HG03280 (cell line): ENCODE data around the gene HSPB9.
A peak's percentile ranks its signal among the peaks of the same experiment; 100 is the strongest.

Experiments
- ATAC-seq: cut with Tn5 transposase; IDR thresholded peaks from one replicate; pipeline ENCODE4 v1.9.1; 2021; ENCODE audit warnings: mild to moderate bottlenecking, moderate library complexity; ENCODE audit not compliant: unreplicated experiment

HSPB9 gene

GRCh38 chr17:42118126-42118510, 4.5 kb upstream of the HSPB9 start:
- no peak for ATAC-seq

- ATAC-seq, result no peak
These were observed 4.1 kb upstream of the HSPB9 start for GRCh38 chr17:42118545-42118944.

GRCh38 chr17:42119301-42119700, 3.3 kb upstream of the HSPB9 start:
- no peak for ATAC-seq

- no peak for ATAC-seq
These were observed 2.3 kb upstream of the HSPB9 start for GRCh38 chr17:42120161-42120769.

- peak; percentile 78 for ATAC-seq
These were observed 1.5 kb upstream of the HSPB9 start, which contains the start of gene KAT2A for GRCh38 chr17:42120770-42121769. KAT2A (minus strand) TSS chr17:42121367; CDS start chr17:42121304, 63 bp downstream.

GRCh38 chr17:42124256-42124655, 1.7 kb downstream of the HSPB9 start:
- ATAC-seq, result no peak

GRCh38 chr17:42125565-42125964, 3.0 kb downstream of the HSPB9 start:
- ATAC-seq, result no peak

GRCh38 chr17:42126836-42127235, 4.2 kb downstream of the HSPB9 start:
- ATAC-seq, result no peak

- no peak for ATAC-seq
These were observed 4.8 kb downstream of the HSPB9 start for GRCh38 chr17:42127414-42127813.

- no peak for ATAC-seq
These were observed 6.7 kb downstream of the HSPB9 start for GRCh38 chr17:42129109-42129837.

- no peak for ATAC-seq
These were observed 7.8 kb downstream of the HSPB9 start for GRCh38 chr17:42130310-42130936.

- no peak for ATAC-seq
These were observed 8.6 kb downstream of the HSPB9 start for GRCh38 chr17:42131232-42131631.

- ATAC-seq, result no peak
These were observed 9.4 kb downstream of the HSPB9 start for GRCh38 chr17:42131981-42132432.

GRCh38 chr17:42132941-42133340, 10.3 kb downstream of the HSPB9 start:
- ATAC-seq, result peak; percentile 31

GRCh38 chr17:42133461-42134041, 10.9 kb downstream of the HSPB9 start:
- ATAC-seq, result peak; percentile 61

GRCh38 chr17:42135151-42135550, 12.5 kb downstream of the HSPB9 start:
- ATAC-seq, result no peak

- ATAC-seq, result no peak
These were observed 13.4 kb downstream of the HSPB9 start for GRCh38 chr17:42135664-42136653.

GRCh38 chr17:42136654-42137051, 14.0 kb downstream of the HSPB9 start:
- no peak for ATAC-seq
